Smooth muscle cell of the umbilical artery (primary cell): ENCODE results near the gene SLC41A1. TPM values are rescaled to one million over a fixed set of nuclear protein-coding genes. Genes with fewer than 3 reads are reported as not detected.

Source experiments
- total RNA-seq: library from RNA; depleted of rRNA; stranded (reverse); fragments of >200 nt; gene quantifications from 2 replicates; pipeline ENCODE4 v1.2.3, GENCODE V29; 2014

The SLC41A1 gene
- total RNA-seq, result 41.6 and 45.8 TPM in 2 replicates

GRCh38 chr1:205812878-205813754 lies at the start of gene SLC41A1:
SLC41A1 (minus strand) TSS chr1:205813198; CDS start chr1:205810441, 2,757 bp downstream.

GRCh38 chr1:205849619-205850355 lies 36.8 kb upstream of the SLC41A1 start, which contains the start of gene PM20D1:
PM20D1 (minus strand) TSS chr1:205850132; CDS start chr1:205850072, 60 bp downstream.

GRCh38 chr1:205775015-205775716 lies 37.8 kb downstream of the SLC41A1 start, which contains the start of gene RAB29:
RAB29 (minus strand) TSS chr1:205775482; CDS start chr1:205774956, 526 bp downstream.

GRCh38 chr1:205750138-205751035 lies 62.6 kb downstream of the SLC41A1 start, which contains the start of gene NUCKS1:
NUCKS1 (minus strand) TSS chr1:205750182; CDS start chr1:205749973, 209 bp downstream.

Other genes with a start within 250 kb of the SLC41A1 start
- gene ELK4, start 181.2 kb downstream of the SLC41A1 start, total RNA-seq, result 10.7 and 17.5 TPM in 2 replicates
- 3.3 and 4.8 TPM in 2 replicates for gene SLC45A3, start 132.7 kb downstream of the SLC41A1 start, total RNA-seq
- gene NUCKS1, start 63.0 kb downstream of the SLC41A1 start, total RNA-seq, result 85.2 and 103 TPM in 2 replicates
- gene RAB29, start 37.7 kb downstream of the SLC41A1 start, total RNA-seq, result 14.6 and 23.2 TPM in 2 replicates
- under 0.01 TPM in 1 of 2 replicates, not detected in the other for gene PM20D1, start 36.9 kb upstream of the SLC41A1 start, total RNA-seq
- gene SLC26A9, start 130.3 kb upstream of the SLC41A1 start, total RNA-seq, result not detected in 2 replicates
- gene RAB7B, start 190.2 kb upstream of the SLC41A1 start, total RNA-seq, result 1.3 and 1.5 TPM in 2 replicates
- gene CTSE, start 210.7 kb upstream of the SLC41A1 start, total RNA-seq, result not detected in 2 replicates
- gene RHEX, start 240.0 kb upstream of the SLC41A1 start, total RNA-seq, result not detected in 2 replicates